K562 (cell line): ENCODE measurements around the gene OR2M4.
"Not testable (repeated sequence)": the region's sequence is repeated elsewhere in the genome, so short reads cannot be mapped to it uniquely, and the experiment has no call there.

Source experiments
- BRF1 ChIP-seq: IDR thresholded peaks from 3 replicates; pipeline ENCODE4 v1.6.1; 2011; ENCODE audit warnings: borderline replicate concordance, mild to moderate bottlenecking; ENCODE audit not compliant: insufficient read length; ENCODE audit errors: extremely low read depth
- CTCF ChIP-seq, 3 experiments: IDR thresholded peaks in 2 of 3; conservative IDR thresholded peaks in 1 of 3; 2 replicates each; pipeline ENCODE4 v1.5.1; 2011 to 2012; ENCODE audit warnings: low read length in 3 of 3, mild to moderate bottlenecking in 3 of 3, control low read depth in 2 of 3, improper control_type of control experiment in 1 of 3, inconsistent platforms in 1 of 3, low read depth in 1 of 3, mixed read lengths in 1 of 3, moderate library complexity in 1 of 3; ENCODE audit not compliant: insufficient read depth in 2 of 3
- HLTF ChIP-seq: fragments of 450-650 bp; IDR thresholded peaks from 2 replicates; pipeline ENCODE4 v1.6.1; 2016
- IRF1 ChIP-seq: sonication (generic); formaldehyde crosslinking; IDR thresholded peaks from 2 replicates; pipeline ENCODE4 v1.8.0; 2022; ENCODE audit warnings: missing genetic modification reagents, mild to moderate bottlenecking, borderline replicate concordance
- MITF ChIP-seq: IDR thresholded peaks from 2 replicates; pipeline ENCODE4 v1.6.1; 2014; ENCODE audit warnings: antibody characterized with exemption
- POLR2AphosphoS5 ChIP-seq: IDR thresholded peaks from 2 replicates; pipeline ENCODE4 v1.6.1; 2011; ENCODE audit warnings: mild to moderate bottlenecking, low read depth, low read length, moderate library complexity; ENCODE audit not compliant: control insufficient read depth, insufficient read depth
- SPI1 ChIP-seq: IDR thresholded peaks from 2 replicates; pipeline ENCODE4 v1.6.1; 2011; ENCODE audit warnings: low read depth, low read length, control low read depth, borderline replicate concordance
- TEAD4 ChIP-seq, 2 experiments: sonication (generic) in 1 of 2; formaldehyde crosslinking in 1 of 2; IDR thresholded peaks; 2 replicates each; pipeline versions ENCODE4 v1.6.1 to v1.8.0; 2012 to 2022; ENCODE audit warnings: borderline replicate concordance in 1 of 2, inconsistent platforms in 1 of 2, low read length in 1 of 2, mild to moderate bottlenecking in 1 of 2, missing genetic modification reagents in 1 of 2
- ZNF263 ChIP-seq: sonication (generic); formaldehyde crosslinking; IDR thresholded peaks from 2 replicates; pipeline ENCODE4 v1.8.0; 2022; ENCODE audit warnings: mild to moderate bottlenecking, missing genetic modification reagents, borderline replicate concordance
- ZNF311 ChIP-seq: fragments of 250-450 bp; sonication (Bioruptor Pico); IDR thresholded peaks from 2 replicates; pipeline ENCODE4 v1.4.0; 2020; ENCODE audit warnings: mild to moderate bottlenecking, moderate library complexity

- TF ChIP-seq HLTF; TEAD4 (IDR thresholded peaks at IDR 0.05; ENCODE audit: low read length); TEAD4 (CRISPR knock-in tag; IDR thresholded peaks at IDR 0.05; ENCODE audit: borderline replicate concordance); ZNF263 (CRISPR knock-in tag); POLR2AphosphoS5; SPI1; CTCF (IDR thresholded peaks at IDR 0.05 in 2 of 3, conservative IDR thresholded peaks at IDR 0.05 in 1 of 3; ENCODE audit: insufficient read depth in 2 of 3, low read depth in 1 of 3, low read length in 3 of 3); BRF1; IRF1 (CRISPR knock-in tag); ZNF311 (CRISPR knock-in tag); MITF: not testable (repeated sequence)
Observed at GRCh38 chr1:248273225-248273624, 42.0 kb downstream of the OR2M4 start.
